ENCODE results near the gene DENND5B.

The DENND5B gene

DNA sequence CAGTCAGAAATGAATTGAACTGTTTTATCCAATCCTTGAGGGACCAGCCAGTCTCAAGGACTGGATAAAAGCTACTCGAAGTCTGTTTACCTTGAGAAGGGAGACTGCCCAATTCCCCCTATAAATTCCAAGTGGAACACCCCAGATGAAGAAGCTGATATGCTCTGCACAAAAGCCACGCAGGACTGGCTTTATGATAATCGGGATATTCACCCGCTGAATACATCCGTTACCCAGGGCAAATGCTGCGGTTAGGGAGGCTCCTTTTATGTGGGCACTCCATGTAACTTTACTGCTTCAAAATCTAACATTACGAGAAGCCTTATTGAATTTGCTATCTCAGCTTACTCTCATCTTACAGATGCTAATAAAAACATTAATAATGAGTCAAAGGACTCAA lies 119.1 kb downstream of the DENND5B start:
- no peak for DNase-seq (ENCODE audit: low read depth)

DNA sequence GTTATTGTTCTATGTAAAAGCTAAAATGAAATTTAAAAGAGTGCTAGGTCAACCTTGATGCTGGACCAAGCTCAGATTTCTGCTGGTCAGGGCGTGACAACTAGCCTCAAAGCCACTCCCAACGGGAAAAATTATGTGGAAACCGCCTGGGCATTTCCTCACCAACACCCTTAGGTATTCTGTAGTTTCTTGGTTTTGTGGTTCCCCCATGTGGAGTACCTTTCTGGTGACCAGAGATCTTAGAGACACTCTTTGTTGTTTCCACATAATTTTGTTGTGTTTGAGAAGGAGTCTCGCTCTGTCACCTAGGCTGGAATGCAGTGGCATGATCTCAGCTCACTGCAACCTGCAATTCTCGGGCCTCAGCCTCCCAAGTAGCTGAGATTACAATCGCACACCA lies 119.9 kb downstream of the DENND5B start:
- no peak for DNase-seq (ENCODE audit: low read depth)

- DNase-seq (ENCODE audit: low read depth): no peak
Observed at GRCh38 chr12:31470459-31470858, 120.5 kb downstream of the DENND5B start.

GRCh38 chr12:31466768-31467167 lies 124.2 kb downstream of the DENND5B start:
- DNase-seq (ENCODE audit: low read depth): no peak

GRCh38 chr12:31465002-31465401 lies 125.9 kb downstream of the DENND5B start:
- DNase-seq (ENCODE audit: low read depth): no peak

GRCh38 chr12:31460024-31460423 lies 130.9 kb downstream of the DENND5B start:
- no peak for DNase-seq (ENCODE audit: low read depth)

- DNase-seq (ENCODE audit: low read depth): no peak
Observed at GRCh38 chr12:31456562-31456961, 134.4 kb downstream of the DENND5B start.

GRCh38 chr12:31444736-31445135 lies 146.2 kb downstream of the DENND5B start:
- DNase-seq (ENCODE audit: low read depth): no peak

- DNase-seq (ENCODE audit: low read depth): no peak
Observed at GRCh38 chr12:31440586-31440985, 150.3 kb downstream of the DENND5B start.

DNA sequence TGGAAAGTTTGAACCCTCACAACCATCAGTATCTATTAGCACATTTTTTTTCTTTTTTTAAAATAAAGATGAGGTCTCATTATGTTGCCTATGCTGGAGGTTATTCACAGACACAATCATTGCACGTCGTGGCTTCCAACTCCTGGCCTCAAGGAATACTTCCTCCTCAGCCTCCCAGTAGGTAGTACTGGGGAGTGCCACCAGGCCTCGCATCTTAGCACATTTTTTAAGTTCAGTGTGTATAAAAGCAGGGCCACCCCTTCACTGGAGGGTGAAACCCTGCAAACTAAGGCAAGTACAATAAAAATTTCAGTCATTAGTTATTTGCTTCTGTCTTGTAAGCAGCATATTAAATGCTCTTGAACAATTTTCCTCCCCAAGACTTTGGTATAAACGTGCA lies 150.8 kb downstream of the DENND5B start:
- DNase-seq (ENCODE audit: low read depth): no peak

DNA sequence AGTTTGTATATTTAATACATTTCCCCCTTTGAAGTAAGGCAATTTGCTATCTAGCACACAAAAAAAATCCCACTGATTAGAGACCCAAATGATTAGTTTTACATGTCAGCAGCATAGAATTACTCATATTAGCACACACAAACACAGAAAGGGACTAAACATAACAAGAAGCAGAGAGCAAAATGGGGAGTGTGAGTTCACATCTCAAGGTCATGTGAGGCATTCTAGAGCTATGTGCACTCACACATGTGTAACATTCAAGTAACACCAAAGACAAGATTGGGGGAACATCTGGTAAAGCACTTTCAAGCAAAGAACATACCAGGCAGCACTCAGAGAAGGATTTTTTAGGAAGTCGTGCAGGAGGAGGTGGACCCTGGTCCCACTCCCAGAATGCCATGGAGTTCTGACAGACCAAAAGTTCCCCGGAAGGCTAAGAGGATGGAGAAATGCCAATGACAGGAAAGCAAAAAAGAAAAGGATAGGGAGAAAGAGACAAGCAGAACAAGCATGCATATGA lies 159.2 kb downstream of the DENND5B start:
- no peak for DNase-seq (ENCODE audit: low read depth)

- no peak for DNase-seq (ENCODE audit: low read depth)
Observed at GRCh38 chr12:31423405-31423804, 167.5 kb downstream of the DENND5B start.

- DNase-seq (ENCODE audit: low read depth): no peak
Observed at GRCh38 chr12:31412292-31412801, 178.6 kb downstream of the DENND5B start.

- DNase-seq (ENCODE audit: low read depth): no peak
Observed at GRCh38 chr12:31408763-31409162, 182.2 kb downstream of the DENND5B start.

- no peak for DNase-seq (ENCODE audit: low read depth)
Observed at GRCh38 chr12:31407562-31407961, 183.4 kb downstream of the DENND5B start.

- DNase-seq (ENCODE audit: low read depth): no peak
Observed at GRCh38 chr12:31406345-31406744, 184.6 kb downstream of the DENND5B start.

DNA sequence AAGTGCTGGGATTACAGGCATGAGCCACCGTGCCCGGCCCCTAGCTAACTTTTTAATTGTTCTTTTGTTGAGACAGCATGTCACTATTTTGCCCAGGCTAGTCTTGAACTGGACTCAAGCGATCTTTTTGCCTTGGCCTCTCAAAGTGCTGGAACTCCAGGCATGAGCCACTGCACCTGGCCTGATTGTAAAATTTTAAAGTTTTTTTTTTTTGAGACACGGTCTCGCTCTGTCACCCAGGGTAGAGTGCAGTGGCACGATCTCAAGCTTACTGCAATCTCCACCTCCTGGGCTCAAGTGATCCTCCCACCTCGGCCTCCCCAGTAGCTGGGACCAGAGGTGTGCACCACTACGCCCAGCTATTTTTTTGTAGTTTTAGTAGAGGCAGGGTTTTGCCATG lies 185.9 kb downstream of the DENND5B start:
- DNase-seq (ENCODE audit: low read depth): no peak

GRCh38 chr12:31403099-31403607 lies 187.8 kb downstream of the DENND5B start:
- peak; percentile 84 for DNase-seq (ENCODE audit: low read depth)

DNA sequence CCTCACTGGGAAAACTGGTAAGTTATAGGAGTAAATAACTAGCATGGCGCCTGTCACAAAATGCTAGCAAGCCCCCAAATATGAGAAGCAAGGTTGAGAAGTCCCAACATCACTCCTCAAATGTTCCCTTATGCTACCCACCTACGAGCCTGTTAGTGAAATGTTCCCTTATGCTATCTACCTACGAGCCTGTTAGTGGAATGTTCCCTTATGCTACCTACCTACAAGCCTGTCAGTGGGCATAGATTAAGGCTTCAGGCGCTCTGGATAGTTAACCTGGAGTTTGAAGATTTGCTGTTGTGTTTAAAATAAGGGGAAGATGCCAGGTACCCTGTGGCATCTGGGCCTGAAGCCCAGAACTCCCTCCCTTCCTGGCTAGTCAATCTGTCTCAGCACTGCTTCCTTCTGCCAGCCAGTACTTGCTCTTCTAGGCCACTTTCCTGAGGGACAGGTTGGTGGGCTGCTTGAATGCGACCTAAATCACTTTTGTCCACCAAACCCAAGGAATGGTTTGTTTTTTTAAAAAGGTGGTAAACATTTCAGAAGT lies 197.9 kb downstream of the DENND5B start:
- no peak for DNase-seq (ENCODE audit: low read depth)

- no peak for DNase-seq (ENCODE audit: low read depth)
Observed at GRCh38 chr12:31390991-31391390, 199.9 kb downstream of the DENND5B start.

DNA sequence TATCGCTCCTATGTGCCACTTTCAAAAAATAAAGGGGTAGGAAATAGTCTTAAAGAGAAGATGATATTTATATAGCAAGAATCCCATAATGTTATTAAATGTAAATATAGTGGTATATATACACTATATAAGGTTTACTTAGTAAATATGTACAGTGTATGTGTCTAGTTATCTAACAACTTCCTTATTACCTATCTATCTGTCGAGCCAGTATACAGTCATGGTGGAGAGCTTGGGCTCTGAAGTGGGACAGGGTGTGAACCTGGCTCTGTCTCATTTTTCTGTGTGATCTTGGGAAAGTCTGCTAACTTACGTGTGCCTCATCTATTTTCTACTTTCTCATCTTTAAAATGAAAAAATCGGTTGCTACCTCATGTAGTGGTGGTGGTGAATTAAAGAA lies 202.2 kb downstream of the DENND5B start:
- no peak for DNase-seq (ENCODE audit: low read depth)

DNA sequence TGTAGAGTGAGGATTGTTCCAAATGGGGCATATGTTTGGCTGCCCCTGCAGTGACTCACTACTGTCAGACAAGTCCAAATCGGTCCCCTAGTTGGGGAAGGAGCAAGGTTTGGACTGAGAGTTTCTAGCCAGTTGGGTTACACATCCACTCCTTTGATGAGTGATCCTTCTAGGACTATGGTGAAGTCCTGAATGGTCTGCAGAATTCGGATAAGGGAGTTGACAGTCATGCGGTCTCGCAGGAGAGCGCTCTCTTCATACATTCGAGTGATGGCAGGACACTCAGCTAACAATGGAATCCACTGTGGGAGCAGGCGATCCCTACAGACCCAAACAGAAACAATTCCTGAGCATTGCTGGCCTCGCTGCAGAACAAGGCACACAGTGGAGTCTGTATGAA lies 203.5 kb downstream of the DENND5B start:
- DNase-seq (ENCODE audit: low read depth): no peak

- no peak for DNase-seq (ENCODE audit: low read depth)
Observed at GRCh38 chr12:31387011-31387410, 203.9 kb downstream of the DENND5B start.

DNA sequence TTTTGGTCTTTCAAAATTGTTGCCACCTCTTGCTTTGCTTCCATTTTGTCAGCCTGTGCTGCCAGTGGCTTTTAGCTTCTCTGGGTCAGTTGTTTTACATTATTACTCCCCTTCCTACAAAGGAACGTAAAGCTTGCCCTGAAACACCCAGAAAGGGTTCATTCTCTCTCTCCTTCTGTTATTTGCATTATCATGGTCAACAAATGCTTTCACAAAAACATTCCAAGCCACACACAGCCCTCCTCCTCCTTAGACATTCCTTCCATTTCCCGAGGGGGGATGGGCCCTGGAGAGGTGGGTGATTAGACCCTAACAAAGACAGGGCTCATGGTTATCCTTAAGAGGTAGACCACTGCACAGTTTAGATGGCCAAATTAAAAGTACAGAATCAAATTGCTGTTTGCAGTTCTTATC lies 204.6 kb downstream of the DENND5B start:
- no peak for DNase-seq (ENCODE audit: low read depth)

Data from GM04504 (cell line).